Ramos (cell line): Measurements from ENCODE around the gene ASIC4.

Source experiments
- in situ Hi-C: fragments of 300-500 bp; cut with MboI; formaldehyde crosslinking; loops from one replicate; pipeline ENCODE4 v1.14.3; 2022; ENCODE audit warnings: low sequenced_read_pairs; ENCODE audit not compliant: unreplicated experiment

The ASIC4 gene

GRCh38 chr2:219530048-219530963 lies 16.0 kb downstream of the ASIC4 start:
- in situ Hi-C loops, result loop anchor here (5.0 to 10.0 kb wide), 2 partner anchors 112 to 126 kb away; no protein-coding TSS in a partner anchor

DNA sequence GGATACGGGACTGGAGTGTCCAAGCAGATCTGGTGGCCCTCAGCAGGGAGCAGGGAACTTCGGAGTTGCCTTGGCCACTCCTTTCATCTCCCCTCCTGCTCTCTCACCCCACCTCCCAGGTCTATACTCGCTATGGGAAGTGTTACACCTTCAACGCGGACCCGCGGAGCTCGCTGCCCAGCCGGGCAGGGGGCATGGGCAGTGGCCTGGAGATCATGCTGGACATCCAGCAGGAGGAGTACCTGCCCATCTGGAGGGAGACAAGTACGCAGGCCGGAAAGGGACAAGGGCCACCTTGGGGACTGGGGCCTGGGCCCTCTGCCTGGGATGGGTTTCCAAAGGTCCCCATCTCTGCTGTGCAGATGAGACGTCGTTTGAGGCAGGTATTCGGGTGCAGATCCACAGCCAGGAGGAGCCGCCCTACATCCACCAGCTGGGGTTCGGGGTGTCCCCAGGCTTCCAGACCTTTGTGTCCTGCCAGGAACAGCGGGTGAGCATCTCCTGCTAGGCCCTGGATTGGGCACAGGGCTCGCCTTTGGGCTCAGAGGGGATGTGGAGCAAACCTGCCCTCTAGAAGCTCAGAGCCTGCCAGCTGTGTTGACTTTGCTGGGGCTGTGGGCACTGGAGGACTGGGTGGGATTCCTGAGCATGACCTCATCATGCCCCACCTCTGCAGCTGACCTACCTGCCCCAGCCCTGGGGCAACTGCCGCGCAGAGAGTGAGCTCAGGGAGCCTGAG lies 17.5 kb downstream of the ASIC4 start:
- in situ Hi-C loops, result loop anchor here (5.0 to 10.0 kb wide), 2 partner anchors 110 to 127 kb away; no protein-coding TSS in a partner anchor

GRCh38 chr2:219532378-219532649 lies 18.0 kb downstream of the ASIC4 start:
- in situ Hi-C loops, result loop anchor here (5.0 to 10.0 kb wide), 2 partner anchors 110 to 128 kb away; no protein-coding TSS in a partner anchor

- in situ Hi-C loops, result loop anchor here (5.0 to 10.0 kb wide), 2 partner anchors 108 to 129 kb away; no protein-coding TSS in a partner anchor
These were observed 19.8 kb downstream of the ASIC4 start for GRCh38 chr2:219533930-219534661.

GRCh38 chr2:219536425-219536824 lies 22.1 kb downstream of the ASIC4 start:
- in situ Hi-C loops, result loop anchor here (10.0 kb wide), 1 partner anchor 132 kb away; no protein-coding TSS in a partner anchor

DNA sequence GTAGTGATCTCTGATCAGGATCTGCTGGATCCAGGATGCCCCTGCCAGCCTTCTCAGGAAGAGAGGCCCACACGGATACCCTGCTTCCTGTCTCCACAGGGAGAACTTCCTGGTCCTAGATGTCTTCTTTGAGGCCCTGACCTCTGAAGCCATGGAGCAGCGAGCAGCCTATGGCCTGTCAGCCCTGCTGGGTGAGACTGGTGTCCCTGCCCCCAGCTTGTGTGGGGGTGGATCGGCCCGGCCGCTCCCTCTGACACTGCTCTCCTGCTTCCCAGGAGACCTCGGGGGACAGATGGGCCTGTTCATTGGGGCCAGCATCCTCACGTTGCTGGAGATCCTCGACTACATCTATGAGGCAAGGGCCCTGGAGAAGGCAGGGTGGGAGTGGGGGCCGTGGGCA lies 22.7 kb downstream of the ASIC4 start:
- in situ Hi-C loops, result loop anchor here (10.0 kb wide), 1 partner anchor 132 kb away; no protein-coding TSS in a partner anchor

GRCh38 chr2:219537657-219538488 lies 23.6 kb downstream of the ASIC4 start:
- in situ Hi-C loops, result loop anchor here (10.0 kb wide), 1 partner anchor 133 kb away; no protein-coding TSS in a partner anchor

- in situ Hi-C loops, result loop anchor here (10.0 kb wide), 1 partner anchor 134 kb away; no protein-coding TSS in a partner anchor
These were observed 24.2 kb downstream of the ASIC4 start for GRCh38 chr2:219538504-219538951.

- in situ Hi-C loops, result loop anchor here (10.0 kb wide), 1 partner anchor 134 kb away; no protein-coding TSS in a partner anchor
These were observed 24.9 kb downstream of the ASIC4 start for GRCh38 chr2:219538956-219539788.

DNA sequence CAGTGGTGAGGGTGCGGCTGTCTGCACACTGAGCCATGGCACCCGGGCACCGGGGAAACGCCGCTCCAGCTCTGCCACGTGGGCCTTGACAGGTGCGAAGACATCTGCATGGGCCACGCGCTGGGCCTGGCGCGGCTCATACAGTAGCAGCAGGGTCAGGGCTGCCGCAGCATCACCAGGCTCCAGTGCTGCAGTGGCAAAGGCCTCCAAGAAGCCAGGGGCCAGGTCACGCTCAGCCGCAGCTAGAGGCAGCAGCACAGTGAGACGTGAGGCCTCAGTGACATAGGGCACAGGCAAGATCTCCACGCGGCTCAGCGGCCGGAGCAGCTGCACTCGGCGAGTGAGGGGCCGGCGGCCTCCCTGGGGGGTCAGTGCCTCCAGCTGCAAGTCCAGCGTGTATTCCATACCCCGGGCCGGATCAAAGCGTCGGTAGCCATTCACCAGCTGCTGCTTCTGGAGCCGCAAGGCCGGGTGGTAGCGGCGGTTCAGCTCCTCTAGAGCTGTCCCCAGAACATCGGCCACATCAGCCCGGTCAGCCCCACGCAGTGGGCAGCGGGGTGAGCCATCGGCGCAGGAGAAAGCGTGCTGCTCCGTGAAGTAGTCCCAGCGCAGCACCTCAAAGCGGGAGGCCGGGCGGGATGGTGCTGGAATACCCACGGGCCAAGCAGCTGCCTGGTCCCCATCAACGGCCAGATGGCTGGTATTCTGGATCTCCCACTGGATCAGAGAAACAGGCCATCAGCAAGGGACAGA lies 25.8 kb downstream of the ASIC4 start:
- in situ Hi-C loops, result loop anchor here (10.0 kb wide), 1 partner anchor 135 kb away; no protein-coding TSS in a partner anchor

DNA sequence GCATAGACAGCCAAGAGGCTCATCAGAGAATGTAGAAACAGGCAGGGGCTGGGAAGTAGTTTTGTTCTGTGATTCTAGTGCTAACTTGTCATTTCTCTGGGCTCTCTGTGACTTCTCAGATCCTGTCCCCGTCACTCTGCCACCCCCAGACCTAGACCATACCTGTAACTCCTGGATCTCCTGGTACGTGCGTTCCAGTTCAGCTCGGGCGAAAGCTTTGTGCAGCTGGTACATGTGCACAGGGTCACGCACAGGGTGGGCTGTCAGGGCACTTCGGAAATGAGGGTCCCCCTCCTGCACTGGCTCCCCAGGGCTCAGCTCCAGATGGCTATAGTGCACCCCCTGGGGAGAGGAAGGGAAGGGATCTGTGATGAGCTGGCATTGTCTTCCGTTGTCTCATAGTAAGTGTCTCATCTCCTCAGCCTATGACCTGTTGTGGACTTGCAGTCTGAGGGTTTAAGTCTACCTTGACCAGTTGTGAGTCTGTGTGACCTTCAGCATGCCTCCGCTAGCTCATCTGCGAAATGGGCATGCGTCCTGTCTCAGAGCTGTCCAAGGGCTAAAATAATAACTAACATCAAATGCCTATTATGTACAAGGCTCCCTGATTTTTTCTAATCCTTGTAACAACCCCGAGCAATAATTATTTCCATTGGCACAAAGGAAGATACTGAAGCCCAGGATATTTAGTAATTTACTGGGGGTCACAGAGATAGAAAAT lies 26.7 kb downstream of the ASIC4 start:
- in situ Hi-C loops, result no loop called here

- in situ Hi-C loops, result no loop called here
These were observed 27.4 kb downstream of the ASIC4 start for GRCh38 chr2:219541611-219542180.

GRCh38 chr2:219542931-219543595 lies 28.8 kb downstream of the ASIC4 start:
- in situ Hi-C loops, result no loop called here

DNA sequence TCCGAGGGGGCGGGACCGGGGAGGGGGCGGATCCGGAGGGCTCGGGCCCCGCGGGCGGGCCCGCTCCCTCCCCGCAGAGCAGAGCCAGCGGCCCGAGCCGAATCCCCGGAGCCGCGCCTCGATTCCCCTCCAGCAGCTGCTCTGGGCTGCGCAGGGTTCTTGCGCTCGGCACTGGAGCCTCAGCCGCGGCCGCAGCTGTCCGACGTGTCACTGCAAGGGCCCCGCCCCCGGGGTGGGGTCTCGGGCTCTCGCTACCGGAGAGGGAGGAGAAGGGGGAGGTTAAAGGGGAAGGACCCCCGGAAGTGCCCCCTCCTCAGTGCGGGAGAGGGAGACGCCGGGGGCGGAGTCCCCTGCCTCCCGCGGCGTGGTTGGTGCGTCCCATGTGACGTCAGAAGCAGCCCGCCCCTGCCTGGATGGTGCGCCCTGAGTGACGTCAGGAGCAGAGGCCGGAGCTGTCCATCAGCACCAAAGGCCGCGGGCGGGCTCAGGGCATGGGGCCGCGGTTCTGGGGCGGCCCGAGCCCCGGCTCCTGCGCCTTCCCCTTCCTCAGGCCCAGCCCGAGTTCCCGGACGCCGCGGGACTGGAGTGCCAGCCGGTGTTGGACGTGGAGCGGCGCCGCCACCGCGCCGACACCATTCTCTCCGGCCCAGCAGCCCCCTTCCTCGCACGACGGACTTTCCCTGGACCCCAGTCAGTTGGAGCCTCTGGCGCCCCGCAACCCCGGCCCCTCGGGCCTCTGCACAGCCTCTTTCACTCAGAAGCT lies 29.5 kb downstream of the ASIC4 start, which contains the start of the genes CHPF and TMEM198:
Gene CHPF, minus strand, starts transcription at position 214 of the 763 bp plus-strand sequence. CDS start 271 bp downstream, outside the sequence.
Gene TMEM198, plus strand, starts transcription at position 433 of the 763 bp plus-strand sequence. CDS start 700 bp downstream, outside the sequence.
- in situ Hi-C loops, result no loop called here

DNA sequence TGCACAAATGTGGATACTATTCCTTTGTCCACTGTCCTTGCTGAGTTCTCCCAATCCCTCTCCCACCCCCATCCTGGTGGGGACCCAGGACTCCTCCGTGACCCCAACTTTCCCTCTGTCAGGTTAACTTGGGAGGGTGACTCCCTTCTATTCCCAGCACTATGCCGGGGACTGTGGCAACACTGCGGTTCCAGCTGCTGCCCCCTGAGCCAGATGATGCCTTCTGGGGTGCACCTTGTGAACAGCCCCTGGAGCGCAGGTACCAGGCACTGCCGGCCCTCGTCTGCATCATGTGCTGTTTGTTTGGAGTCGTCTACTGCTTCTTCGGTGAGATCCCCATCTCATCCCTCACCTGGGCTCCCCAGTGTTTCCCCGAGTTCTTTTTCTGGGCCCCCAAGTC lies 30.3 kb downstream of the ASIC4 start:
- in situ Hi-C loops, result no loop called here
